H1 (cell line): ENCODE results near the gene DNAJC7. TPM values are rescaled to one million over a fixed set of nuclear protein-coding genes. Genes with fewer than 3 reads are reported as not detected.

Experiments
- CTCF ChIA-PET: fragments of 300-600 bp; sonication (Branson Sonifier 250); formaldehyde crosslinking; loops from one replicate; lab custom pipeline; 2021; ENCODE audit not compliant: partially characterized antibody; lab: Charles Lee
- POLR2A ChIA-PET: fragments of 300-600 bp; sonication (Branson Sonifier 250); formaldehyde crosslinking; loops from one replicate; lab custom pipeline; 2021; ENCODE audit warnings: inconsistent platforms; ENCODE audit not compliant: partially characterized antibody; lab: Charles Lee
- DNase-seq, 2 experiments: peaks; one replicate each; pipeline versions ENCODE4 v3.0.0 to v3.0.0-alpha.2; 2010 to 2022; ENCODE audit warnings: low spot score in 2 of 2, low read depth in 1 of 2, mixed read lengths in 1 of 2
- FAIRE-seq: peaks from 2 replicates; lab custom pipeline; 2011; peaks lifted over from hg19 to GRCh38; lab: Jason Lieb, UNC
- H2AFZ ChIP-seq: 2 replicates; pipeline ENCODE4 v1.8.1; 2012; ENCODE audit warnings: low read length, inconsistent platforms
- H2AK5ac ChIP-seq: 2 replicates; pipeline ENCODE4 v1.6.1; 2013; ENCODE audit warnings: low read depth, low read length
- H2BK120ac ChIP-seq: replicated peaks from 2 replicates; pipeline ENCODE3; 2013; ENCODE audit warnings: low read depth, low read length, inconsistent platforms
- H2BK12ac ChIP-seq: 2 replicates; pipeline ENCODE4 v1.6.1; 2013; ENCODE audit warnings: low read depth, low read length
- H2BK15ac ChIP-seq: 2 replicates; pipeline ENCODE4 v1.6.1; 2013; ENCODE audit warnings: low read length
- H2BK20ac ChIP-seq: 2 replicates; pipeline ENCODE4 v1.6.1; 2013; ENCODE audit warnings: low read length
- H2BK5ac ChIP-seq: 2 replicates; pipeline ENCODE4 v1.6.1; 2013; ENCODE audit warnings: low read depth, low read length
- H3K14ac ChIP-seq: 2 replicates; pipeline ENCODE4 v1.6.1; 2013; ENCODE audit warnings: inconsistent platforms; ENCODE audit not compliant: insufficient read length
- H3K18ac ChIP-seq: 2 replicates; pipeline ENCODE4 v1.6.1; 2013; ENCODE audit warnings: low read length; ENCODE audit errors: extremely low read depth
- H3K23ac ChIP-seq: 2 replicates; pipeline ENCODE4 v1.6.1; 2013; ENCODE audit warnings: inconsistent platforms; ENCODE audit not compliant: insufficient read length
- H3K23me2 ChIP-seq: 2 replicates; pipeline ENCODE4 v1.6.1; 2013; ENCODE audit warnings: low read depth, low read length
- H3K27ac ChIP-seq: 2 replicates; pipeline ENCODE4 v1.6.1; 2011; ENCODE audit warnings: low read depth, low read length, inconsistent platforms
- H3K27me3 ChIP-seq, 4 experiments: replicated peaks in 1 of 4; 1 replicate in 1 of 4; 2 replicates in 3 of 4; pipeline versions ENCODE4 v1.6.1 to v1.8.1; 2011 to 2013; ENCODE audit warnings: low read length in 3 of 4, mild to moderate bottlenecking in 3 of 4, inconsistent platforms in 2 of 4, mixed read lengths in 2 of 4, moderate library complexity in 1 of 4; ENCODE audit not compliant: control insufficient read depth in 3 of 4, insufficient read depth in 3 of 4; ENCODE audit errors: extremely low read depth in 1 of 4
- H3K36me3 ChIP-seq, 4 experiments: 2 replicates each; pipeline versions ENCODE4 v1.6.1 to v1.8.1; 2011 to 2013; ENCODE audit warnings: mild to moderate bottlenecking in 4 of 4, low read length in 3 of 4, moderate library complexity in 2 of 4, control low read depth in 1 of 4, inconsistent platforms in 1 of 4; ENCODE audit not compliant: insufficient read depth in 4 of 4, control insufficient read depth in 2 of 4
- H3K4ac ChIP-seq: replicated peaks from 2 replicates; pipeline ENCODE3; 2013; ENCODE audit warnings: low read length, low read depth, mixed read lengths, inconsistent platforms; ENCODE audit not compliant: insufficient read length
- H3K4me1 ChIP-seq, 4 experiments: replicated peaks in 1 of 4; 1 replicate in 1 of 4; 2 replicates in 3 of 4; pipeline versions ENCODE4 v1.6.1 to v1.8.1; 2011 to 2013; ENCODE audit warnings: low read length in 3 of 4, inconsistent platforms in 2 of 4, mixed read lengths in 1 of 4; ENCODE audit not compliant: insufficient read depth in 4 of 4, control insufficient read depth in 3 of 4
- H3K4me2 ChIP-seq, 2 experiments: 2 replicates each; pipeline versions ENCODE4 v1.6.1 to v1.8.1; 2011 to 2013; ENCODE audit warnings: low read depth in 2 of 2, low read length in 2 of 2, control low read depth in 1 of 2, inconsistent platforms in 1 of 2, mild to moderate bottlenecking in 1 of 2; ENCODE audit not compliant: insufficient read depth in 1 of 2
- H3K4me3 ChIP-seq, 4 experiments: fragments of 200-600, 300-600 bp in 1 of 4; sonication (generic), shearing (Covaris generic), sonication (Bioruptor Twin) in 1 of 4; 2 replicates each; pipeline versions ENCODE4 v1.5.1 to v1.8.1; 2011 to 2016; ENCODE audit warnings: low read length in 4 of 4, low read depth in 3 of 4, control low read depth in 2 of 4, inconsistent platforms in 2 of 4, mild to moderate bottlenecking in 2 of 4, mixed read lengths in 1 of 4, moderate library complexity in 1 of 4; ENCODE audit not compliant: insufficient read depth in 2 of 4; ENCODE audit errors: extremely low read depth in 1 of 4
- H3K56ac ChIP-seq: replicated peaks from 2 replicates; pipeline ENCODE3; 2013; ENCODE audit warnings: low read depth, mild to moderate bottlenecking, mixed read lengths, low read length, inconsistent platforms; ENCODE audit not compliant: insufficient read length
- H3K79me1 ChIP-seq: 2 replicates; pipeline ENCODE4 v1.6.1; 2013; ENCODE audit warnings: low read depth, low read length, control low read depth
- H3K79me2 ChIP-seq, 2 experiments: 2 replicates each; pipeline versions ENCODE4 v1.6.1 to v1.8.1; 2012 to 2013; ENCODE audit warnings: low read length in 2 of 2, mild to moderate bottlenecking in 2 of 2, inconsistent platforms in 1 of 2; ENCODE audit not compliant: insufficient read depth in 2 of 2, control insufficient read depth in 1 of 2
- H3K9ac ChIP-seq, 4 experiments: replicated peaks in 1 of 4; 1 replicate in 1 of 4; 2 replicates in 3 of 4; pipeline versions ENCODE4 v1.6.1 to v1.8.1; 2011 to 2013; ENCODE audit warnings: low read depth in 3 of 4, low read length in 3 of 4, control low read depth in 2 of 4, mild to moderate bottlenecking in 2 of 4, moderate library complexity in 2 of 4, inconsistent platforms in 1 of 4; ENCODE audit errors: extremely low read depth in 1 of 4
- H3K9me3 ChIP-seq, 2 experiments: 2 replicates each; pipeline versions ENCODE4 v1.6.1 to v1.8.1; 2012 to 2013; ENCODE audit warnings: mild to moderate bottlenecking in 2 of 2, moderate library complexity in 2 of 2, control low read depth in 1 of 2, inconsistent platforms in 1 of 2, low read depth in 1 of 2, low read length in 1 of 2, mixed read lengths in 1 of 2; ENCODE audit not compliant: insufficient read depth in 2 of 2
- H4K20me1 ChIP-seq, 2 experiments: replicated peaks in 1 of 2; 2 replicates each; pipeline versions ENCODE3 to v1.8.1; 2011 to 2013; ENCODE audit warnings: inconsistent platforms in 2 of 2, low read length in 2 of 2, mild to moderate bottlenecking in 1 of 2; ENCODE audit not compliant: insufficient read depth in 2 of 2, control insufficient read depth in 1 of 2
- H4K5ac ChIP-seq: 2 replicates; pipeline ENCODE4 v1.6.1; 2013; ENCODE audit warnings: low read length, low read depth, mixed read lengths, inconsistent platforms; ENCODE audit not compliant: insufficient read length
- H4K8ac ChIP-seq: 2 replicates; pipeline ENCODE4 v1.8.0; 2013; ENCODE audit warnings: mild to moderate bottlenecking, moderate library complexity, low read length, inconsistent platforms; ENCODE audit not compliant: insufficient read depth; ENCODE audit errors: extremely low read depth
- H4K91ac ChIP-seq: replicated peaks from 2 replicates; pipeline ENCODE3; 2013; ENCODE audit warnings: low read length, mixed read lengths, inconsistent platforms; ENCODE audit not compliant: insufficient read length
- CREB1 ChIP-seq: IDR thresholded peaks from 2 replicates; pipeline ENCODE4 v1.6.1; 2012; ENCODE audit warnings: inconsistent platforms
- EGR1 ChIP-seq: IDR thresholded peaks from 2 replicates; pipeline ENCODE4 v1.6.1; 2011; ENCODE audit warnings: low read depth, low read length, borderline replicate concordance
- RNF2 ChIP-seq: fragments of 200-900, 300-1000 bp; sonication (generic); IDR thresholded peaks from 2 replicates; pipeline ENCODE4 v1.7.1; 2016; ENCODE audit warnings: borderline replicate concordance, low read depth, mild to moderate bottlenecking, antibody characterized with exemption, low read length; ENCODE audit not compliant: poor library complexity, severe bottlenecking; ENCODE audit errors: missing control alignments
- WGBS, 2 experiments: shearing (Covaris generic) in 1 of 2; methylation state at CpG; one replicate each; pipeline versions ENCODE4 v1.1.6 to v1.1.7; 2013 to 2015; ENCODE audit warnings: low lambda C conversion rate in 2 of 2, mixed read lengths in 2 of 2, inconsistent platforms in 1 of 2, low coverage in 1 of 2, missing lambda C conversion rate in 1 of 2; ENCODE audit not compliant: insufficient replicate concordance in 2 of 2, insufficient coverage in 1 of 2, insufficient read length in 1 of 2; ENCODE audit errors: extremely low coverage in 1 of 2, missing lambda C conversion rate in 1 of 2; 5-methylcytosine and 5-hydroxymethylcytosine counted together
- polyA plus RNA-seq, 7 experiments: library from polyadenylated mRNA; depleted of rRNA in 3 of 7; stranded (reverse) in 5 of 7; unstranded in 2 of 7; fragments of >200 nt in 5 of 7; fragments of 200-250 nt in 2 of 7; gene quantifications; 1 replicate in 5 of 7; 2 replicates in 1 of 7; 4 replicates in 1 of 7; pipeline versions ENCODE4 v1.2.1 to v1.2.3, GENCODE V29; 2011 to 2013; ENCODE audit warnings: missing spikeins in 2 of 7, mixed read lengths in 2 of 7
- total RNA-seq: library from RNA; stranded (reverse); fragmentation: NEBNext Ultra II Directional; extraction: Animal tissue kit (Norgen Biotek cat#: 25700); gene quantifications from 2 replicates; pipeline ENCODE4 v1.2.1, GENCODE V29; 2021

DNAJC7 gene
- total and polyA plus RNA-seq, 2 of the 8 experiments (the other 6 are each of a cell fraction or from before 2014, with no cell fraction given), result 31.0 to 148 TPM

- no peak overlapping the region for H3K27ac ChIP-seq
- H3K23me2 ChIP-seq, result no peaks in the 10 kb centered on the region; the same call in 1 of the 2 replicates
- 90% methylated on average over 2 of the region's 2 CpGs; no CpG with 5 or more reads in 1 of the 2 experiments for WGBS, 2 experiments
- H4K20me1 ChIP-seq, result peaks cover 7% of the 10 kb centered on the region in 2 experiments
- no peak overlapping the region for H3K23ac ChIP-seq
- H3K14ac ChIP-seq, result no peak overlapping the region
- H4K91ac ChIP-seq, result no peak overlapping the region
- no peak overlapping the region for H3K56ac ChIP-seq
- no peak overlapping the region for H3K18ac ChIP-seq
- CTCF ChIA-PET, result interaction anchor here (2.5 kb wide), 1 partner anchor 20 kb away, joined by 7 read pairs; no protein-coding TSS in a partner anchor
- H2BK120ac ChIP-seq, result no peak overlapping the region
- H3K9ac ChIP-seq, result no peak overlapping the region
- no peaks in the 10 kb centered on the region for H3K4me1 ChIP-seq
- no peaks in the 10 kb centered on the region; a peak in 1 of 7 replicates for H3K27me3 ChIP-seq
- H4K5ac ChIP-seq, result no peak overlapping the region
- no peak overlapping the region for H2AK5ac ChIP-seq
- no peak overlapping the region for H2BK15ac ChIP-seq
- no peak overlapping the region for H2BK20ac ChIP-seq
- H2BK5ac ChIP-seq, result no peak overlapping the region
- no peak overlapping the region for H3K4ac ChIP-seq
- H2AFZ ChIP-seq, result no peak overlapping the region
- no peak for TF ChIP-seq CREB1
- no peak for TF ChIP-seq RNF2
- TF ChIP-seq EGR1, result no peak
- TF ChIP-seq, all 59 proteins: peak for 0
- Histone ChIP-seq H3K9me3 (no peaks in the 10 kb centered on the region), H3K4me3 (no peak overlapping the region), H3K4me2 (no peak overlapping the region), H3K36me3 (peaks cover 40 to 93% (median 72%) of the 10 kb centered on the region in 4 experiments), H2BK12ac (no peak overlapping the region), H3K79me1 (no peaks in the 10 kb centered on the region), H3K79me2 (no peaks in the 10 kb centered on the region), H4K8ac (no peak overlapping the region)
- DNase-seq, result no peak
- no peak for FAIRE-seq
- POLR2A ChIA-PET, result interaction anchor here (1.0 to 2.2 kb wide), 7 partner anchors 8 to 29 kb away, joined by 3 to 6 read pairs (median 4); partner anchors contain the start of gene DNAJC7
These were observed 28.8 kb downstream of the DNAJC7 start for GRCh38 chr17:41988418-41988817.
